Left colon (tissue), 2 donors: Measurements from ENCODE around the gene RLBP1. TPM values are rescaled to one million over a fixed set of nuclear protein-coding genes. Genes with fewer than 3 reads are reported as not detected.

Experiments used
- ATAC-seq: fragments of 200-7000 bp; cut with Tn5 transposase; one replicate; pipeline ENCODE4 v1.9.1; 2020; ENCODE audit warnings: mild to moderate bottlenecking, moderate library complexity
- DNase-seq, 2 donors: peaks; one replicate each; pipeline ENCODE4 v3.0.0-alpha.2; 2020
- intact Hi-C, 2 donors: fragments of 100-400 bp; cut with DNase I in 1 of 2; cut with micrococcal nuclease in 1 of 2; formaldehyde crosslinking; loops; one replicate each; pipeline versions ENCODE4 v1.11.2 to v1.14.0; 2022; cut with DNase I, micrococcal nuclease
- total RNA-seq, 2 donors: library from RNA; stranded (reverse); fragmentation: NEBNext Ultra II Directional; extraction: Animal tissue kit (Norgen Biotek cat#: 25700); gene quantifications; one replicate each; pipeline ENCODE4 v1.2.1, GENCODE V29; 2021
- donor health status: DM: no; HTN: no; CAD: no.
- donor health status: DM: yes; HTN: yes; CAD: no.

Gene RLBP1
- total RNA-seq, 2 donors from 2014 or later = not detected

- ATAC-seq (no peak), DNase-seq (no peak)
- intact Hi-C loops = loop anchor here in 1 of 2 donors (10.0 kb wide), 1 partner anchor 133 kb away; no protein-coding TSS in a partner anchor
Observed at GRCh38 chr15:89187301-89187985, 33.9 kb downstream of the RLBP1 start.

DNA sequence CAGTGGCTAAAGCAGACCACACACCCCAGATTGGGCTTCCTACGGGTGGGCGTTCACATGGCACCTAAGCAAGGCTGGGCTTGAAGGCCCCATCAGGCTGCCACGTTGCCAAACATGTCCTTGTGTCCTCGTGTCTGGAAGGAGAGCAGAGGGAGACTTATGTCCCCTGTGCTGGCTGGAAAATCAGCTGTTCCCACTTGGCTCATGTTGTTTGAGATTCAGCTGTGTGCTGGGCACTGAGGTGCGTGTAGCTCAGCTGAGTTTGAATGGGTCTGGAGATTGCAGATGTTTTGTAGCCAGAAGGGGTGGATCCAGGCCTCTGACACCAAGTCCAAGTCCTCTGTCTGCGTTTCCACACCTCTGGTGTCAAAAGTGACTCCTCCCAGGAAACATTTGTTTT is 34.6 kb downstream of the RLBP1 start:
- no peak for DNase-seq
- intact Hi-C loops = loop anchor here in 1 of 2 donors (10.0 kb wide), 1 partner anchor 132 kb away; no protein-coding TSS in a partner anchor

DNA sequence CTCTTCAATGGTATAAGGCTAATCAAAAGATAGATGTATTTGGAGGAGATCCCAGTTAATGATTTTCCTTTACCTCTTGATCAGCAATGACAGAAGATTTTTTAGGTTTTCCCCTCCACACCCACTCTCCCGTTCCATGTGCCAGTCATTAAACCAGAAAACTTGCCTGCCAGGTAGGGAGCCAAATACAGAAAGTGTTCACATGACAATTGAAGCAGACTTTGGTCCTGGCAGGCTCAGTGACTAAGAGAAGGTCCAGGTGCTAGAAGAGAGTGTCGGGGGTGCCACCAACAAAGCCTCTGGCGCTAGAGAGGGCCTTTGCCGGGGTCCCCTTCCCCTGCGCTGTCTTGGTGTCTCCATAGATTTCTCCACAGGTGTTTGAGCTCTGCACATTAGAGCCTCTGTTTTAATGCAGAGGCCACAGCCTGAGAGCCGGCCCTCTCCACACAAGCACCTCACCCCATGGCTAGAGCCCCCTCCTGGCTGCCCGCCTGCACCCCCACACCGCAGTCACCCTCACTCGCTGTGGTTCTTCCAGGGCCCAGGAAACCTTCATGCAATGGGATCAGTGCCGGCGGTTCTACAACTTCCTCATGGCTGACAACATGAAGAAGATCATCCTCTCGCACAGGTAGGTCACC is 36.4 kb downstream of the RLBP1 start:
- no peak for DNase-seq
- ATAC-seq = peak; percentile 32
- intact Hi-C loops = loop anchor here in 1 of 2 donors (10.0 kb wide), 1 partner anchor 130 kb away; no protein-coding TSS in a partner anchor

More for the DNA sequence above, 34.6 kb downstream of the RLBP1 start:
- ATAC-seq = no peak

DNA sequence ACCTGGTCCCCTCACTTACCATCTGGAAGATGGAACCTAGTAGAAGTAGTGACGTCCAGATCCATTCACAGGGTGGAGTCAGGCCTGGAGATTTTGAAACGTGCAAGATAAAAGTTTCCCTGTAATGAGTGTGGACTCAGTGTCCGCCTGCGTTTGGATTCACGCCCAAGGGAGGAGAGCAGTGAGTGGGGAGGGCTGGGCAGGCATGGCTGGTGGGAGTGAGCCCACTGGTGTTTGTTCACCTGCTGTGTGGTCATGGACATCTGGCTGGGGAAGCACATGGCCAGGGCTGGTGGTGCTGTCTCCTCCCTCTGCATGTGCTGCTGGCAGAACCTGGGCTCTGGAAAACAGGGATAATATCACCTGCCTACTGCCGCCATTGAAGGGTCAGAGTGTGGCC is 37.0 kb downstream of the RLBP1 start:
- no peak for DNase-seq
- ATAC-seq = peak; percentile 77
- intact Hi-C loops = loop anchor here in 1 of 2 donors (10.0 kb wide), 1 partner anchor 130 kb away; no protein-coding TSS in a partner anchor

DNA sequence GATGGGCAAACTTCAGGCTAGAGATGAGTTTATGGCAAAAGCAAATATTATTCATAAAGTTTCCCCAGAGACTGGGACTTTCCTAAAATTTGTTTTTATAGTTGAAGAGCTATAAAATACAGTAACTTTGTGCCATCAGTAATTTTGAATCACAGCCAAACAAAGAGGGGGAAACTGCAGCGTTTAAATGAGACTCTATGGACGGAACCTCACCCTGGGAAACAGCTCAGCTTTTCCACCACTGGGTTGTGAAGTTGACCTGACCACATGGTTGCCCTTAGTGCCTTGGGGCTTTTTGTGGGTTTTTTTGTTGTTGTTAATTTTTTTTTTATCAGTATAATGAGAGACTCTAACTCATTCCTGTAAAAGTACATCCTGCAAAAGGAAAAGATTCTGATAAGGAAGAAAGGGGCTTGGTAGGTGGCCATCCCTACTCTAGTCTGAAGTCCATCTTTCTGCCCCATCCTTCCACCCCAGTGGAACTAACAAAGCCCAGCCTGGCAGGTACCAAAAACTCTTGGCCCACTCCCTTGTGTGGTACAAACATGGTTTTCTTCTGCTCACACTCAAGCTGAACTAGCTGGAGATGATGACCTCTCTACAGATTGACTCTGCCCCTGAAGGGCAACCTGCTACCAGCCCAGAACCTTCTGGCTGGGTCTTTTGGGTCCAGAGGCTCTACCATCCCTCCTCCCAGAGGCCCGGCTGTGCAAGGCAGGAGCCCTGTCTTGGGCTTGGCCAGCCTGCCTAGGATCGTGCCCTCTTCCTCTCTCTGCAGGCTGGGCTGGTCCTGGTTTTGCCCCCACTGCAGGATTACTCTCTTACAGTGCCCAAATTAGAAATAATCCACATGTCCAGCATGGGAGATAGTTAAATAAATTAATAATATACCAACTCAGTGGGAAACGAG is 41.2 kb downstream of the RLBP1 start:
- intact Hi-C loops = loop anchor here (10.0 kb wide), 3 partner anchors 125 to 275 kb away; no protein-coding TSS in a partner anchor
- DNase-seq (no peak), ATAC-seq (no peak)

- ATAC-seq = no peak
- no peak for DNase-seq
- intact Hi-C loops = loop anchor here in 1 of 2 donors (10.0 kb wide), 2 partner anchors 244 to 274 kb away; no protein-coding TSS in a partner anchor
Observed at GRCh38 chr15:89178307-89178977, 42.9 kb downstream of the RLBP1 start.

DNA sequence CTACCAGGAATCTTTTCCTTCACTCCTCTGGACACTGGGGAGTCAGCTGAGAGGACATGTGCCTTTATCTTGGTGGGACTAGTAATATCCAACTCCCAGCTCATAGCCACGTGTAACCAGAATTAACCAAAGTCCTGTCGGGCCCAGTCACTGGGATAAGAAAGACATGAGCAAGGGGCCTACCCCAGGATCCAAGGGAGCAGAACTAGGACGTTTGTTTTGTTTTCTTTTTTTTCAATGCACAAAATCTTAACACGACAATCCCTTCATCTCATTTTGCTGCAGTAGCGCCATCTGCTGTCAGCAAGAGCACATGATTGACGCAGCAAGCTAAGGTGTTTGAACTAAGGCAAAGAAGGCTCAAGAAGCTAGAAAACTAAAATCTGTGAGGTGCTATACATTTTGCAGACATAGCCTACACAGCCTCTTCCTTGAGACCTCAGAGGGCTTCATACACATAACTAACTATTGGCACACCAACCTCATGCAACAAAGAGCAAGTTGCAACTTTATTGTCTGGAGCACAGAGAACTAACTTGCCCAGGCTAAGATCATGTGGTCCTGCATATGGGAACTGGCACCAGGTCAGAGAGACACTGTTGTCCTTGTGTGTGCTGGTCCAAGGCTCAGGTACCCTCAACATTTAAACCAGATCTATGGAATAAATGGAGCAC is 43.6 kb downstream of the RLBP1 start:
- intact Hi-C loops = loop anchor here in 1 of 2 donors (2.0 to 10.0 kb wide), 3 partner anchors 121 to 273 kb away; no protein-coding TSS in a partner anchor
- ATAC-seq = peak; percentile 67
- peak; percentile 34 to 69 for DNase-seq

GRCh38 chr15:89177116-89177515 is 44.3 kb downstream of the RLBP1 start:
- ATAC-seq (no peak), DNase-seq (no peak)
- intact Hi-C loops = loop anchor here in 1 of 2 donors (2.0 to 10.0 kb wide), 3 partner anchors 120 to 272 kb away; no protein-coding TSS in a partner anchor

DNA sequence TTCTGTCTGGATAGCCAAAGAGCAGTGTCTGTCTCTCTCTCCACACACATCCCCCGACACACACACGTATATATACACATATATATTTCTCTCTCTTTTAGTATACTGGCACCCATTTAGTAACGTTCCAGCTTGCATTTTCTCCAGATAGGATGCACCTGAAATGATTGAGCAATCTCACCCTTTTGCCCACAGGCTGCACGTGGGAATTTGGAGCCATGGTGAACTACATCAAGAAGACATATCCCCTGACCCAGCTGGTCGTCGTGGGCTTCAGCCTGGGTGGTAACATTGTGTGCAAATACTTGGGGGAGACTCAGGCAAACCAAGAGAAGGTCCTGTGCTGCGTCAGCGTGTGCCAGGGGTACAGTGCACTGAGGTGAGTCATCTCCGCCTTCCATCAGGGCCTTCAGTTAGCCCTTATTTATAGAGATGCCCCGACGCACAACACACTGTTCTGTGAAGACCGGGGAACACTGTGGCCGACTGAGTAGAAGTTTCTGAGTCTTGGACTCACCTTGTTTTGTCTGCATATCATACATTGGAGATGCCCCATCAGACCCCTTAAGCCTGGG is 45.7 kb downstream of the RLBP1 start:
- DNase-seq = no peak
- ATAC-seq = no peak
- intact Hi-C loops = loop anchor here in 1 of 2 donors (2.0 to 10.0 kb wide), 3 partner anchors 119 to 271 kb away; no protein-coding TSS in a partner anchor

GRCh38 chr15:89174476-89174875 is 46.9 kb downstream of the RLBP1 start:
- ATAC-seq (no peak), DNase-seq (no peak)
- intact Hi-C loops = loop anchor here in 1 of 2 donors (10.0 kb wide), 2 partner anchors 240 to 270 kb away; no protein-coding TSS in a partner anchor

- no peak for ATAC-seq
Observed at GRCh38 chr15:89172921-89173320, 48.5 kb downstream of the RLBP1 start.

GRCh38 chr15:89171136-89172072 is 50.0 kb downstream of the RLBP1 start:
- DNase-seq (peak in 1 of 2 donors; percentile 58), ATAC-seq (peak; percentile 77)
- intact Hi-C loops = loop anchor here in 1 of 2 donors (10.0 kb wide), 2 partner anchors 237 to 267 kb away; no protein-coding TSS in a partner anchor

More at GRCh38 chr15:89172921-89173320, 48.5 kb downstream of the RLBP1 start:
- DNase-seq = no peak
- intact Hi-C loops = loop anchor here in 1 of 2 donors (10.0 kb wide), 2 partner anchors 238 to 268 kb away; no protein-coding TSS in a partner anchor

DNA sequence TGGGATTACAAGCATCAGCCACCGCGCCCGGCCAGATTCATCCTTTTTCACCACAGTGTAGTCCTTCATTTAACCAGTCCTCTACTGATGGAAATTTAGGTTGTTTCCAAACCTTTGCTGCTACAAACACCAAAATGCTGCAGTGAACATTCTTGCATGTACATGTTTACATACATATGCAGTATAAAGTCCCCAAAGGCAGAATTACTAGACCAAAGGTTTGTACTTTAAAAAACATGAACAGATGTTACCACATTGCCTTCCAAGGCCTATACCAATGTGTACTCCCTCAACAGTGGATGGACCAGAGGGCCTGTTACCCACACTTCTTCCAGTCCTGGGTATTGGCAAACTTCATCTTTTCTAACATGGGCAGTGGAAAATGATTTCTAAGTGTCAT is 51.0 kb downstream of the RLBP1 start:
- ATAC-seq (no peak), DNase-seq (no peak)
- intact Hi-C loops = loop anchor here in 1 of 2 donors (10.0 kb wide), 2 partner anchors 236 to 266 kb away; no protein-coding TSS in a partner anchor

GRCh38 chr15:89168316-89168833 is 53.0 kb downstream of the RLBP1 start:
- ATAC-seq = no peak
- no peak for DNase-seq
- intact Hi-C loops = no loop called here

DNA sequence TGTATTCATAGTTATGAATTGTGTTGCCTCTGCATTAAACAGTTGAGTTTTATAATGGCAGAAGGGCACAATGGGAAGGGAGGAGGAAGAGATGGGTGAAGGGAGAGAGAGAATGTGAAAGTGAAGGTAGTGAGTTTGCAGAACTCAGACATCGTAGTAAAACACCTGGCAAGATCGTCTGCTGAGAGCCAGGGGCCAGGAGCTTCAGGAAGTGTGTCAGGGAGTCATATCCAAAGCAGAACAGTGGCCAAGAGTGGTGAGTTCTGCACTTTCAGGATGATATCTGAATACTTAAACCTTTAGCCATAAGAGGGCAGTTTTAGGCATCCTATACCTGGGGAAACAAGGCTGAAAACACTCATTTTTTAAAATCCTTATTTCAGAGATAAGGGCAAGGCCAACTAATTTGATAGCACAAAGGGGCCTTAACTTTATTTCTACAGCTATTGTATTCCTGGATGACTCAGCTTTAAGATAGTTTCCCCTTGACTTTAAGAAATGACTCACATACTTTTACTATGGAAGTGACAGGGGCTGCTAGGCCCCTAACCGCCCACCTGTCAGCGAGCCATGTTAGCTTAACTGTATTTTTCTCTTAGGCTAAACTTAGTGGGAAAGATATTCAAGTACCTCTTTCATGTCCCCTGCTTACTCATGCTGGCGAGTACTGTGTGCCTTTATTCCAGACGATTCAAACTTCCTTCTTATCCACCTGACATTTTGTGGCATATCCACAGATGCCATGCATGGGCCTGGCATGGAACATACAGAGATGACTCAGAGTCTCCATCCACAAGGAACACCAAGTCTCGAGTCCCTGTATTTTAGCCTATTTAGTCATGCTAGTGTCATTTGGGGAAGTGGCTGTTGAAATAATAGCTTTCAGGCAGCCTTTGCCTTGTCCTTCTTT is 53.9 kb downstream of the RLBP1 start:
- no peak for ATAC-seq
- intact Hi-C loops = no loop called here
- DNase-seq = no peak
